HFF-Myc (cell line): ENCODE results near the gene PTBP3.

Experiments used
- DNase-seq: peaks from one replicate; pipeline ENCODE4 v3.0.0-alpha.2; 2011; ENCODE audit warnings: low read depth; ENCODE audit errors: extremely low read depth
- H3K4me3 ChIP-seq: replicated peaks from 2 replicates; pipeline ENCODE4 v1.5.1; 2011; ENCODE audit warnings: low read depth, mild to moderate bottlenecking, control low read depth, low read length
- CTCF ChIP-seq: IDR thresholded peaks from 2 replicates; pipeline ENCODE4 v1.5.1; 2012; ENCODE audit warnings: mild to moderate bottlenecking, low read depth, low read length, control low read depth; ENCODE audit errors: missing control alignments

The PTBP3 gene

GRCh38 chr9:112188884-112189283, 144.5 kb downstream of the PTBP3 start:
- no peak for TF ChIP-seq CTCF
- H3K4me3 ChIP-seq = no peak overlapping the region
- no peak for DNase-seq

GRCh38 chr9:112187404-112187803, 146.0 kb downstream of the PTBP3 start:
- DNase-seq = no peak
- no peak for TF ChIP-seq CTCF
- H3K4me3 ChIP-seq = no peak overlapping the region

- no peak overlapping the region for H3K4me3 ChIP-seq
- TF ChIP-seq CTCF = no peak
- DNase-seq = no peak
Measured at GRCh38 chr9:112186695-112187094, 146.7 kb downstream of the PTBP3 start.

GRCh38 chr9:112184946-112185345, 148.5 kb downstream of the PTBP3 start:
- H3K4me3 ChIP-seq = no peak overlapping the region
- TF ChIP-seq CTCF = no peak

GRCh38 chr9:112184221-112184620, 149.2 kb downstream of the PTBP3 start:
- DNase-seq = no peak
- no peak for TF ChIP-seq CTCF
- no peak overlapping the region for H3K4me3 ChIP-seq

More at GRCh38 chr9:112184946-112185345, 148.5 kb downstream of the PTBP3 start:
- DNase-seq = no peak

GRCh38 chr9:112180387-112180881, 153.0 kb downstream of the PTBP3 start:
- no peak overlapping the region for H3K4me3 ChIP-seq
- DNase-seq = no peak
- no peak for TF ChIP-seq CTCF

- no peak for DNase-seq
- H3K4me3 ChIP-seq = no peak overlapping the region
Measured at GRCh38 chr9:112179816-112180215, 153.6 kb downstream of the PTBP3 start.

More at GRCh38 chr9:112179816-112180215, 153.6 kb downstream of the PTBP3 start:
- no peak for TF ChIP-seq CTCF
